ENCODE measurements around the gene LGALS4.
"Not testable (repeated sequence)": the region's sequence is repeated elsewhere in the genome, so short reads cannot be mapped to it uniquely, and the experiment has no call there.

LGALS4 gene

GRCh38 chr19:38842439-38843174 is 29.9 kb upstream of the LGALS4 start:
- no peak for DNase-seq

- DNase-seq = no peak
These were observed 29.2 kb upstream of the LGALS4 start for GRCh38 chr19:38841787-38842438.

GRCh38 chr19:38841180-38841766 is 28.5 kb upstream of the LGALS4 start:
- no peak for DNase-seq

GRCh38 chr19:38840583-38840968 is 27.8 kb upstream of the LGALS4 start:
- DNase-seq = no peak

- DNase-seq = no peak
These were observed 27.3 kb upstream of the LGALS4 start for GRCh38 chr19:38839816-38840582.

- no peak for DNase-seq
These were observed 26.4 kb upstream of the LGALS4 start for GRCh38 chr19:38838986-38839761.

GRCh38 chr19:38838208-38838985 is 25.7 kb upstream of the LGALS4 start:
- DNase-seq = no peak

GRCh38 chr19:38837656-38838121 is 24.9 kb upstream of the LGALS4 start:
- DNase-seq = no peak

GRCh38 chr19:38836983-38837626 is 24.4 kb upstream of the LGALS4 start:
- DNase-seq = no peak

- DNase-seq = no peak
These were observed 23.6 kb upstream of the LGALS4 start for GRCh38 chr19:38836159-38836982.

- DNase-seq = no peak
These were observed 21.8 kb upstream of the LGALS4 start for GRCh38 chr19:38834590-38834989.

GRCh38 chr19:38834104-38834490 is 21.4 kb upstream of the LGALS4 start:
- no peak for DNase-seq

GRCh38 chr19:38833092-38833425 is 20.3 kb upstream of the LGALS4 start:
- DNase-seq = peak in 1 of 3 donors; percentile 32

GRCh38 chr19:38831142-38831605 is 18.4 kb upstream of the LGALS4 start:
- peak; percentile 74 to 77 (median 75) for DNase-seq

- DNase-seq = peak in 2 of 3 donors; percentile 20 to 39
These were observed 17.4 kb upstream of the LGALS4 start for GRCh38 chr19:38830039-38830733.

GRCh38 chr19:38829203-38829602 is 16.5 kb upstream of the LGALS4 start:
- DNase-seq = peak; percentile 47 to 69 (median 66)

GRCh38 chr19:38826856-38827551 is 14.3 kb upstream of the LGALS4 start:
- no peak for DNase-seq

- not testable (repeated sequence) for DNase-seq
These were observed 13.2 kb upstream of the LGALS4 start for GRCh38 chr19:38825936-38826335.

Measured in suppressor macrophage treated with lipopolysaccharide for 1 hour (primary cell).